Neural crest cell (in vitro differentiated cells): ENCODE data around the gene CDK1. TPM values are rescaled to one million over a fixed set of nuclear protein-coding genes. Genes with fewer than 3 reads are reported as not detected.
A peak's percentile ranks its signal among the peaks of the same experiment; 100 is the strongest.

ENCODE experiments used
- DNase-seq: peaks from one replicate; pipeline ENCODE4 v3.0.0; 2021; ENCODE audit warnings: low read depth, mixed read lengths, low spot score
- H3K27ac Mint-ChIP-seq: one replicate; pipeline ENCODE4 v1.8.0; 2021; ENCODE audit warnings: mild to moderate bottlenecking, mixed read lengths; ENCODE audit not compliant: unreplicated experiment
- H3K27me3 Mint-ChIP-seq: 2 replicates; pipeline ENCODE4 v1.8.0; 2021; ENCODE audit warnings: low read depth, mild to moderate bottlenecking, mixed read lengths
- H3K36me3 Mint-ChIP-seq: 2 replicates; pipeline ENCODE4 v1.8.0; 2021; ENCODE audit warnings: low read depth, mild to moderate bottlenecking, mixed read lengths
- H3K4me1 Mint-ChIP-seq: 2 replicates; pipeline ENCODE4 v1.8.0; 2021; ENCODE audit warnings: mixed read lengths
- H3K4me3 Mint-ChIP-seq: one replicate; pipeline ENCODE4 v1.8.0; 2021; ENCODE audit warnings: mild to moderate bottlenecking, mixed read lengths
- H3K9me3 Mint-ChIP-seq: 2 replicates; pipeline ENCODE4 v1.8.0; 2021; ENCODE audit warnings: mixed read lengths
- CTCF ChIP-seq: fragments of 200-600 bp; sonication (generic); conservative IDR thresholded peaks from 2 replicates; pipeline ENCODE4 v1.5.0; 2021; ENCODE audit warnings: antibody characterized with exemption, mild to moderate bottlenecking
- total RNA-seq: library from RNA; stranded (reverse); gene quantifications from 2 replicates; pipeline ENCODE4 v1.2.1, GENCODE V29; 2021

CDK1 gene
- total RNA-seq, 1 donor from 2014 or later: 92.8 TPM

GRCh38 chr10:60733517-60733822, 44.8 kb upstream of the CDK1 start:
- Mint-ChIP-seq H3K9me3 (no peaks in the 10 kb centered on the region), H3K27ac (no peak overlapping the region), H3K27me3 (peaks cover 38% of the 10 kb centered on the region), H3K36me3 (no peaks in the 10 kb centered on the region), H3K4me1 (peaks cover 6% of the 10 kb centered on the region), H3K4me3 (peak overlapping the region; percentile 76)
- no peak for DNase-seq
- TF ChIP-seq CTCF: peak; percentile 66

GRCh38 chr10:60733826-60734225, 44.5 kb upstream of the CDK1 start:
- TF ChIP-seq CTCF: no peak
- Mint-ChIP-seq H3K27ac (no peak overlapping the region), H3K9me3 (no peaks in the 10 kb centered on the region), H3K4me1 (peaks cover 6% of the 10 kb centered on the region), H3K27me3 (peaks cover 35% of the 10 kb centered on the region), H3K36me3 (no peaks in the 10 kb centered on the region), H3K4me3 (peak overlapping the region; percentile 76)
- no peak for DNase-seq

GRCh38 chr10:60734226-60734625, 44.1 kb upstream of the CDK1 start:
- H3K27me3 Mint-ChIP-seq: peaks cover 31% of the 10 kb centered on the region
- no peak for TF ChIP-seq CTCF
- H3K9me3 Mint-ChIP-seq: no peaks in the 10 kb centered on the region
- no peak for DNase-seq
- H3K27ac Mint-ChIP-seq: no peak overlapping the region
- peaks cover 6% of the 10 kb centered on the region for H3K4me1 Mint-ChIP-seq
- peak overlapping the region; percentile 76 for H3K4me3 Mint-ChIP-seq
- no peaks in the 10 kb centered on the region for H3K36me3 Mint-ChIP-seq

- TF ChIP-seq CTCF: no peak
- no peaks in the 10 kb centered on the region for H3K9me3 Mint-ChIP-seq
- peaks cover 6% of the 10 kb centered on the region for H3K4me1 Mint-ChIP-seq
- H3K4me3 Mint-ChIP-seq: no peak overlapping the region
- H3K27me3 Mint-ChIP-seq: peaks cover 26% of the 10 kb centered on the region
- H3K27ac Mint-ChIP-seq: no peak overlapping the region
- H3K36me3 Mint-ChIP-seq: no peaks in the 10 kb centered on the region
- DNase-seq: no peak
These were observed 43.0 kb upstream of the CDK1 start for GRCh38 chr10:60735244-60735643.

- no peak overlapping the region for H3K4me3 Mint-ChIP-seq
- no peak overlapping the region for H3K27ac Mint-ChIP-seq
- TF ChIP-seq CTCF: no peak
- no peak for DNase-seq
- H3K9me3 Mint-ChIP-seq: no peaks in the 10 kb centered on the region
- H3K36me3 Mint-ChIP-seq: no peaks in the 10 kb centered on the region
- peaks cover 6% of the 10 kb centered on the region for H3K27me3 Mint-ChIP-seq
- H3K4me1 Mint-ChIP-seq: peaks cover 5% of the 10 kb centered on the region
These were observed 41.0 kb upstream of the CDK1 start for GRCh38 chr10:60737242-60737641.

- Mint-ChIP-seq H3K27ac (no peak overlapping the region), H3K4me1 (peaks cover 9% of the 10 kb centered on the region), H3K27me3 (no peaks in the 10 kb centered on the region), H3K9me3 (peaks cover 4% of the 10 kb centered on the region), H3K4me3 (no peak overlapping the region), H3K36me3 (no peaks in the 10 kb centered on the region)
- no peak for TF ChIP-seq CTCF
- DNase-seq: no peak
These were observed 38.7 kb upstream of the CDK1 start for GRCh38 chr10:60739558-60739957.
